GM19324 (cell line): ENCODE measurements around the gene ARHGAP31.
A peak's percentile ranks its signal among the peaks of the same experiment; 100 is the strongest.
"Not testable (repeated sequence)": the region's sequence is repeated elsewhere in the genome, so short reads cannot be mapped to it uniquely, and the experiment has no call there.

Source experiments
- ATAC-seq: cut with Tn5 transposase; IDR thresholded peaks from one replicate; pipeline ENCODE4 v1.9.1; 2021; ENCODE audit warnings: mild to moderate bottlenecking, moderate library complexity; ENCODE audit not compliant: unreplicated experiment, low FRiP score

ARHGAP31 gene

GRCh38 chr3:119293871-119294695 is at the start of gene ARHGAP31:
TSS of gene ARHGAP31 (plus strand) at chr3:119294383. CDS start at chr3:119294905, 522 bp downstream.
- peak; percentile 59 for ATAC-seq

- no peak for ATAC-seq
Measured at GRCh38 chr3:119245778-119246177, 48.4 kb upstream of the ARHGAP31 start.

GRCh38 chr3:119255214-119255613 is 39.0 kb upstream of the ARHGAP31 start:
- no peak for ATAC-seq

- ATAC-seq = no peak
Measured at GRCh38 chr3:119257111-119257510, 37.1 kb upstream of the ARHGAP31 start.

- ATAC-seq = peak; percentile 76
Measured at GRCh38 chr3:119257654-119258410, 36.4 kb upstream of the ARHGAP31 start.

GRCh38 chr3:119258915-119259314 is 35.3 kb upstream of the ARHGAP31 start:
- ATAC-seq = no peak

GRCh38 chr3:119259821-119260220 is 34.4 kb upstream of the ARHGAP31 start:
- no peak for ATAC-seq

- no peak for ATAC-seq
Measured at GRCh38 chr3:119261055-119261454, 33.1 kb upstream of the ARHGAP31 start.

- ATAC-seq = not testable (repeated sequence)
Measured at GRCh38 chr3:119270212-119270611, 24.0 kb upstream of the ARHGAP31 start.

- no peak for ATAC-seq
Measured at GRCh38 chr3:119276680-119277079, 17.5 kb upstream of the ARHGAP31 start.

GRCh38 chr3:119279101-119279554 is 15.1 kb upstream of the ARHGAP31 start:
- ATAC-seq = no peak

- no peak for ATAC-seq
Measured at GRCh38 chr3:119279584-119280243, 14.5 kb upstream of the ARHGAP31 start.

GRCh38 chr3:119288669-119289403 is 5.3 kb upstream of the ARHGAP31 start:
- ATAC-seq = no peak

GRCh38 chr3:119289404-119289770 is 4.8 kb upstream of the ARHGAP31 start:
- ATAC-seq = no peak

GRCh38 chr3:119290613-119291012 is 3.6 kb upstream of the ARHGAP31 start:
- no peak for ATAC-seq

GRCh38 chr3:119291062-119291700 is 3.0 kb upstream of the ARHGAP31 start:
- ATAC-seq = no peak

GRCh38 chr3:119292666-119293065 is 1.5 kb upstream of the ARHGAP31 start:
- ATAC-seq = no peak

GRCh38 chr3:119293105-119293870 is 895 bp upstream of the ARHGAP31 start:
- ATAC-seq = no peak
